ENCODE data around the gene GAL3ST2.
A peak's percentile ranks its signal among the peaks of the same experiment; 100 is the strongest.
"Not testable (repeated sequence)": the region's sequence is repeated elsewhere in the genome, so short reads cannot be mapped to it uniquely, and the experiment has no call there.

The GAL3ST2 gene

DNA sequence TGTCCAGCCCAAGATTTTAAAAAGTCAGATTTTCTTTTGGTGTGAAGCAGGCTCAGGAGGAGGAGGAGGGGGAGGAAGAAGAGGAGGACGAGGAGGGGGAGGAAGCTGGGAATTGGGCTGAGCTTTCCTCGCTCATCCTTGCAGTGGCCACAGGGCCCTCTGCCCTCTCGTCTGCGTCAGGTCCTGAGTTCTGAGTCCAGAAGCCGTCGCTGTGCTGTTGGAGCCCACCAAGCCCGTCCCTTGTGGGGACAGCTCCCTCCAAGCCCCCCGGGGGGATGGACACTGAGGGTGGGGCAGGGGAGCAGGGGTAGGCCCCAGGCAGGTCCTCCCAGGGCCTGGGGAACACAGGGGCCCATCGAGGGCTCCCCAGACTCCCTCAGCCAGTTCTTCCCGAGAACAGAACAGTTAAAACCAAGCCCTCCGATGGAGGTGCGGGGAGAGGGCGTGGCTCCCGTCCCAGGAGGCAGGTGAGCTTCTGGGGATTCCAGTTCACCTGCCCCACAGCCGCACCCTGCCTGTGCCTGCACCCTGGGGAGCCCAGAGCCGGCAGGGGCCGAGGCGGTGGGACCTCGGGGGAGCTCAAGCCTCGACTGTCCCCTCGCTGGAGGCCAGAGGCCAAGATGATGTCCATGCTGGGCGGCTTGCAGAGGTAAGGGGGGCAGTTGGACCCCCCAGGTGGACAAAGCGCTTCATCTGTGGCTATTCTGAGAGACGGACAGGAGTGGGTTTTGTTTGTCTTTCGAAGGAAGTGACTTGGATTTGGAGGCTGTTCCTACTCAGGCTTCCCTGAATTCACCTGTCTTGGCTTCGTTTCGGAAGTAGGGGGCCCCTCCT is at the start of gene GAL3ST2:
GAL3ST2 (plus strand) TSS at position 487 of the 834 bp plus-strand sequence; CDS start at position 621, 134 bp downstream.
- no peak for DNase-seq

DNA sequence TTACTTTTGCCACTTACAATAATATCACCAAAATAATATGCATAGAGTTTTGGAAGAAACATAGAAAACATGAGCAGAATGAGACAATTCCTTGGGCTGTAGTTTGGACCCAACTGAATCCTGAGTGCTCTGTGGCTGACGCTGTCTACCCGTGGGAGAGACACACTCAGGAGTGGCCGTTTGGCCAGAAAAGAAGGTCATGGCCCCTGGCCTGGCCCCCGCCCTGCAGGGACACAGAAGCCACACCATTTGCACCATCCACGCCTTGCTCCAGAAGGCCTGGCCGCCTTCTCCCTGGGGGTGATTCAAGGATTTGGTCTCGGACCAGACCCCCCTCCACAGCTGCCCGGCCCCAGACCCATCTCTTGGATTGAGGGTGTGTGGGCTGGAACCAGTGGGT is 48.6 kb upstream of the GAL3ST2 start:
- DNase-seq, result no peak

DNA sequence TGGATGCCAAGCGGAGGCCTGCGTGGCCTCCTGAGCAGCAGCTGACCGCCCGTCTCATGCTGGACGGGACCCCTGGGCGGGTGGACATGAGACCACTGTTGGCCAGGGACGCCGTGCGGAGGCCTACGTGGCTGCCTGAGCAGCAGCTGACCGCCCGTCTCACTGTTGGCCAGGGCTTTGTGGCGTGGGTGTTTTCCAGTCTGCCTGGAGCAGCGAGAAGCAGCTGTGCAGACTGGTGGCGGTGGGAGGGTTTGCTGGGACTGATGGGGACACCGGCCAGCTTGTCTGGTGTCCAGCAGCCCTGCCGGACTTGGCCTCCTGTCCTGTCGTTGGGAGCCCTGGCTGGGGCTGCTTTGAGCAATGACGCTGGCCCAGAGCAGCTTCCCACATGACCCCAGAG is 48.0 kb upstream of the GAL3ST2 start:
- DNase-seq, result no peak

DNA sequence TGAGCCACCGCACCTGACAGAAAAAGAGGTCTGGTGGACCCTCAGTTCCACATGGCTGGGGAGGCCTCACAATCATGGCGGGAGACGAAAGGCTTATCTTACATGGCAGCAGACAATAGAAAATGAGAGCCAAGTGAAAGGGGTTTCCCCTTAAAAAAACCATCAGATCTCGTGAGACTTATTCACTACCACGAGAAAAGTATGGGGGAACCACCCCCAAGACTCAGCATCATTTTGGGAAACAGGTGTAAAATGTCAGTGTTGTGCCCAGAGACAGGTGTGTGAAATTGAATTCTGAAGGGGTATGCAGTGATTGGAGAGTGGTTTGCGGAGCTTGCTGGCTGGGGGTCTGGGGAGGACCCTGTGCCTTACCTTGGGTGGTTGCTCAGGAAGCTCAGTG is 46.8 kb upstream of the GAL3ST2 start:
- no peak for DNase-seq

- peak; percentile 25 to 37 for DNase-seq
These were observed 45.8 kb upstream of the GAL3ST2 start for GRCh38 chr2:241730671-241731293.

DNA sequence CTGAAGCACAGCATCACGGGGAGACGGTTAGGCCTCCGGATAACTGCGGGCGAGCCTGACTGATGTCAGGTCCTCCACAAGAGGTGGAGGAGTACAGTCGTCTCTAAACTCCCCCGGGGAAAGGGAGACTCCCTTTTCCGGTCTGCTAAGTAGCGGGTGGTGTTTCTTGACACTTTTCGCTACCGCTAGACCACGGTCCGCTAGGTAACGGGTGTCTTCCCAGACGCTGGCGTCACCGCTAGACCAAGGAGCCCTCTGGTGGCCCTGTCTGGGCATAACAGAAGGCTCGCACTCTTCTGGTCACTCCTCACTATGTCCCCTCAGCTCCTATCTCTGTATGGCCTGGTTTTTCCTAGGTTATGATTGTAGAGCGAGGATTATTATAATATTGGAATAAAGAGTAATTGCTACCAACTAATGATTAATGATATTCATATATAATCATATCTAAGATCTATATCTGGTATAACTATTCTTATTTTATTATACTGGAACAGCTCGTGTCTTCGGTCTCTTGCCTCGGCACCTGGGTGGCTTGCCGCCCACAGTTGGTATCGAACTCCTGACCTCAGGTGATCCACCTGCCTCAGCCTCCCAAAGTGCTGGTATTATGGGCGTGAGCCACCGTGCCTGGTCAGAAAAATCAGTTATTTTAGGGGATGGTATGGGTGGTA is 44.0 kb upstream of the GAL3ST2 start:
- peak; percentile 60 to 62 for DNase-seq

DNA sequence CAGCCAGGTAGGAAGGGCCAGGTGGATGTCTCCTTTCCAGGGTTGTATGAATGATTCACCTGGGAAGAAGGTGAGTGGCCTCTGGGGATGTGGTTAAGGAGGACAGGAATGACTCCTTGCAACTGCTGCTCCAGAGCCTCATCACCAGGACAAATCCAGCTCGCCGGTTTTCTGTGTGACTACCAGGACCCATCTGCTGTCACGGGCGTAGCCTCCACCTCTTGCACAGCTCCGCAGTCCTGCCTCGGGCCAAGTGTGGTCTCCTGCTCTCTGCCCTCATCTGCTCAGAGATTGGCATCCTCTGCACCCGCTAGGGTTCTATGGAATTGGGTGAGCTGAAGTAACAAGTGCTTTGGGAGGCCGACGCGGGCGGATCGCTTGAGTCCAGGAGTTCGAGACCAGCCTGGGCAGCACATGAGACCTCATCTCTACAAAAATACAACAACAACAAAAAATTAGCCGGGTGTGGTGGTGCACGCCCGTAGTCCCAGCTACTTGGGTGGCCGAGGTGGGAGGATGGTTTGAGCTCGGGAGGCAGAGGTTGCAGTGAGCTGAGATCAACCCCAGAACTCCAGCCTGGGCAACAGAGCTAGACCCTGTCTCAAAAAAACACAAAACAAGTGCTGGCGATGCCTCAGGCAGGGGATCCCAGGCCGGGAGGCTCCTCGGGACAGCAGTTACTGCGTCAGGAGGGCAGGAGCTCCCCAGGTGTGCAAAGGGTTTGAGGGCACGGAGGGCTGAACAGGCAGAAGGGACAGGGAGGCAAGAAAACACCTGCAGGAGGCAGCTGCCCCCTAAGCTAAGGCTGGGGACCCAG is 43.0 kb upstream of the GAL3ST2 start:
- DNase-seq, result no peak

GRCh38 chr2:241734208-241734466 is 42.5 kb upstream of the GAL3ST2 start:
- no peak for DNase-seq

GRCh38 chr2:241734467-241735208 is 42.0 kb upstream of the GAL3ST2 start, which contains the start of gene D2HGDH:
D2HGDH (plus strand) TSS chr2:241734630; CDS start chr2:241735225, 595 bp downstream.
- peak; percentile 29 to 41 for DNase-seq

GRCh38 chr2:241736111-241736510 is 40.5 kb upstream of the GAL3ST2 start:
- no peak for DNase-seq

DNA sequence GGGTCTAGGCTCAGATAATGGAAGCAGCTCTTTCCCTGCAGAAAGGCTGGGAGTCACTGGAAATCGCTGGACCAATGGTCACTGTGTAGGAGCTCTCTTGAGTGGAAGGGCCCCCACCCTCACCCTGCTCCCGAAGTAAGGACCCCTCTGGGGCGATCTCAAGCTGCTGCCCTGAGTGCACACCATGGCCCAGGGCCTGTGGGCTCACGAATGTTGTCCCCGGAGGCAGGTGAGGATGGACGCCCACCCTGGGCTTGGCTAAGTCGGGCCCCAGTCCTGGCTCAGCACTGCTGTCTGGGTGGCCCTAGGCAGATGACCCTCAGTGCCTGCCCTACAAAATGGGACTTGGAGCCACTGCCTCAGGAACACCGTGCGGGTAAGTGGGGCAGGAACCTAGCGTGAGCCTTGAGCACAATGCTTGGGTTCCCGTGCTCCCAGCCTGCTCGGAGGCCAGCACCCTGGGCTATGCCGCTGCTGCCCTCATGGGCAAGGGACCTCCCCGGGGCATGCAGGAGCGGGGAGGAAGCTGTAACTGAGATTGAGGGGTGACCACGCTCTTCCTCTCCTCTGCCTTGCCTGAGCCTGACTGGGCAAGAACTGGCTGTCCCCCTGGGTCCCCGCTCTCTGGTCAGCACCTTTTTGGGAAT is 38.5 kb upstream of the GAL3ST2 start:
- DNase-seq, result no peak

- DNase-seq, result no peak
These were observed 37.4 kb upstream of the GAL3ST2 start for GRCh38 chr2:241739177-241739576.

DNA sequence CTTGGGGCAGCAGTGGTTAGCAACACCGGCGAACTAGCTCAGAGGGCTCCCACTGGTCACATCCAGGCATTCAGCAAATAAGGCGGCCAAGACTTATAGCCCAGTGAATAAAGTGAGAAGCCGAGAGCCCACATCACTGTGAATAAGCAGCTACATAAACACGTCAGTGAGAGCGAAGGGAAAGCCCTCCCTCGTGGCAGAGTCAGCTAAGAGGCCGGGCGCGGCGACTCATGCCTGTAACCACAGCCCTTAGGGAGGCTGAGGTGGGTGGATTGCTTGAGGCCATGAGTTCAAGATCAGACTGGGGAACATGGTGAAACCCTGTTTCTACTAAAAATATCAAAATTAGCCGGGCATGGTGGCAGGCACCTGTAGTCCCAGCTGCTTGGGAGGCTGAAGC is 37.0 kb upstream of the GAL3ST2 start:
- no peak for DNase-seq

DNA sequence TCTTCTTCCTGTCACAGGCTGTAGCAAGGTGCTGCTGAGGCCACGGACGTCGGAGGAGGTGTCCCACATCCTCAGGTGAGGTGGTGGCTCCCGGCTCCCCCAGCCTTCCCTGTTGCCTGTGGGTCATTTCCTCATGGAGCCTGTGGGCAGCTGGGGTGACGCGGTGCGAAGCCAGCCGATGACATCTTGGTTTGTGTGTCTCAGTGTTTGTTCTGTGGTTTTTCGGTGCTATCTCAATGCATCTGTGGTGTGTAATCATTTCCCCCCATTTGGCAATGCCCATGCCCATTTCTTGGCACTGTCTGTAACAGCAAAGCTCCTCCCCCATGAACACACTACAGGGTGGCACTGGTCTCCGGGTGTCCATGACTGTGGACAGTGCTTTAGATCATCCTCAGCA is 35.6 kb upstream of the GAL3ST2 start:
- no peak for DNase-seq

DNA sequence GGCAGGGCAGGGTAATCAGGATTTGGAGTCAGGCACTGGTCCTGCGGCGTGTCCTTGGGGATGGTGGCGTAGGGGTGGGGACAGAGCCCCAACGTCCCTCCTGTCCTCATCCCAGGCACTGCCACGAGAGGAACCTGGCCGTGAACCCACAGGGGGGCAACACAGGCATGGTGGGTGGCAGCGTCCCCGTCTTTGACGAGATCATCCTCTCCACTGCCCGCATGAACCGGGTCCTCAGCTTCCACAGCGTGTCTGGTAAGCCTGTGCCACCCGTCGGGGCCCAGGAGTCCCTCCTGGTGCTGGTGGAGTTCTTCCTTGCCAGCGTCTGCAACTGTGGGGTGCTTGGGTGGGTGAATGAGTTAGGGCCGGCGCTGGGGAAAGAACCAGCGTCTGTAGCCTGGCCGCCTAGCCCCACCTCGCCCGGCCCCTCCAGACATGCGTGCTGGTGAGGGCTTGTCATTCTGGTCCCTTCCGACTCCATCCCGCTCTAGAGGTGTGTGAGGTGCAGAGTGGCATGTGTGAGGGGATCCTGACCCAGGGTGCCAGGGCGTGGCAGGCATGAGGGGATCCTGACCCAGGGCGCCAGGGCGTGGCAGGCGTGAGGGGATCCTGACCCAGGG is 34.2 kb upstream of the GAL3ST2 start:
- no peak for DNase-seq

DNA sequence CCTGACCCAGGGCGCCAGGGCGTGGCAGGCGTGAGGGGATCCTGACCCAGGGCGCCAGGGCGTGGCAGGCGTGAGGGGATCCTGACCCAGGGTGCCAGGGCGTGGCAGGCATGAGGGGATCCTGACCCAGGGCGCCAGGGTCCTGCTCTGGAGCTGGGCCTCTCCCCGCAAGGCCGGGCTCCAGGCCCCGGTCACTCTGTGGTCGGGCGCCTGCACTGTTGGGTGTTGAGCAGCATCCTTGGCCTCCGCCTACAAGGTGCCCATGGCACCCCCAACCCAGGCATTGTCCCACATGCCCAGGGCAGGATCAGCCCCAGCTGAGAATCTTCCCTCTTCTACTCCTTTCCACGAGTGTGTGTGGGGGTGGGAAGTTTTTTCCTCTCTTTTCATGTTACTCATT is 33.6 kb upstream of the GAL3ST2 start:
- not testable (repeated sequence) for DNase-seq

DNA sequence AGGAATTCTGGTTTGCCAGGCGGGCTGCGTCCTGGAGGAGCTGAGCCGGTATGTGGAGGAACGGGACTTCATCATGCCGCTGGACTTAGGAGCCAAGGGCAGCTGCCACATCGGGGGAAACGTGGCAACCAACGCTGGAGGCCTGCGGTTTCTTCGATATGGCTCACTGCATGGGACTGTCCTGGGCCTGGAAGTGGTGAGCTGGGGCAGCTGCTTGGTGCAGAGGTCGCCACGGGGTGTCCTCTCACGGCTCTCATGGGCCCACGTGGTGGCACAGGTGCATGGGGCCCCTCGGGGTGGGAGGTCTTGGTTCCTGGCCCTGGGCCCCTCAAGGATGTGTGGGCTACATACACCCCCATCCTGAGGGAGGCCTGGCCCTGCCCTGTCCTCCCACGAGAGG is 33.0 kb upstream of the GAL3ST2 start:
- DNase-seq, result no peak

DNA sequence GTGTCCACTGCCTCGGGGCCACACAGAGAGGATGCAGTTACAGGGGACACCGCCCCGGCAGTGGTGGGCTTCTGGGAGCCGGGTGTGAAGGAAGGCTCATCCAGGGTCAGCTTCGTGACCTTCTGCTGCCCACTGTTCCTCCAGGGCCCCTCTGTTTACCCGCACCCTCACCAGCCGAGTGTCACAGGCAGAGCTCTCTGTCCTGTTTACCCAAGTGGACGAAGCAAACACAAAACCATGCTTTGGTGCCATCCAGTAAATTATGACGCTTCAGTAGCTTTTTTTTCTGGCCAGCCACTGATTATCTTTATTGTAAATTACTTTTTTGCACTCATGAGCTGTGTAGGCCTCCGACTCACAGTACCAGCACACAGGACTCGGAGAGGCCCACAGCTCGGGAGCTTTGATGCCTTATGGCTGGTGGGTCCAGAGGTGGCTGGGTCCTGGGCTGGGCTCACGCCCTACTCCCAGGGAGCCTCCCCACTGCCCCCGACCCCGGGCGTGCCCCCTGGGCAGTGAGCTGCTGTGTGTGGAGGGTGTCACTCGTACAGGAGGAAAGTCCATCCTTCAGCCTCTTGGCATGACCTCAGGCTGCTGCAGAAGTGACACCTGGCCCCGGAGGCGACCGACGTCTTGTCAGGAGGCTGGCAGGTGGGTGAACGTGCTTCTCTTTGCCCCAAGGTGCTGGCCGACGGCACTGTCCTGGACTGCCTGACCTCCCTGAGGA is 32.4 kb upstream of the GAL3ST2 start:
- DNase-seq, result no peak

DNA sequence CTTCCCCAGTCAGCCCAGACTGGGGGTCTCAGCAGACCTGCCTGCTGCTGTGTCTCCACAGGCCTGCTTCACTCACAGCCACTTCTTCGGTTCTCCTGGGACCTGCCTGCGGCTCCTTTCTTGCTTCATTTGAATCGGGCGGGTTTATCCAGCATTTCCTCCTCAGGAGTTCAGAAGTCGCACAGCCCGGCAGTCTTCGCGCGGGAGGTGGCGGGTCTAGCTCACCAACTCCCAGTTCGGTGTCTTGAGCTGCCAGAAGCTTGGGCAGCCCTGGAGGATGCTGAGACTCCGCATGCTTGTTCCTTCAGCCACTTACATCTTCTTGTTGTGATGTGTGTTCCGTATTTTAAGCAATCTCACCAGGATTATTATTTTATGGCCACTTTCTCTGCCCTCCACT is 31.3 kb upstream of the GAL3ST2 start:
- DNase-seq, result no peak

- no peak for DNase-seq
These were observed 30.5 kb upstream of the GAL3ST2 start for GRCh38 chr2:241746084-241746483.
